ENCODE measurements around the gene TRIO. TPM values are rescaled to one million over a fixed set of nuclear protein-coding genes. Genes with fewer than 3 reads are reported as not detected.

Gene TRIO
- total RNA-seq, 2 experiments from 2014 or later: 9.2 to 11.3 TPM

Other genes starting within 250 kb of the TRIO start
- gene DNAH5, start 198.7 kb upstream of the TRIO start, total RNA-seq: not detected